DOHH2 (cell line): ENCODE data around the gene CNTN2.

Source experiments
- H3F3A ChIP-seq: fragments of 200-600 bp; sonication (generic), shearing (Covaris generic); 2 replicates; pipeline ENCODE4 v1.6.0; 2016; ENCODE audit warnings: antibody characterized with exemption, mild to moderate bottlenecking; ENCODE audit not compliant: control insufficient read depth, insufficient read depth
- H3K27ac ChIP-seq: fragments of 200-600 bp; sonication (generic); 2 replicates; pipeline ENCODE4 v1.5.1; 2014; ENCODE audit warnings: low read depth, mild to moderate bottlenecking, low read length, moderate library complexity
- H3K27me3 ChIP-seq: fragments of 200-600 bp; sonication (generic); 2 replicates; pipeline ENCODE4 v1.6.1; 2014; ENCODE audit warnings: mild to moderate bottlenecking, low read length, mixed read lengths; ENCODE audit not compliant: control insufficient read depth
- H3K36me3 ChIP-seq: fragments of 200-600 bp; sonication (generic); 2 replicates; pipeline ENCODE4 v1.6.1; 2014; ENCODE audit warnings: mild to moderate bottlenecking, low read length, moderate library complexity, mixed read lengths; ENCODE audit not compliant: control insufficient read depth
- H3K4me1 ChIP-seq: fragments of 200-600 bp; sonication (generic); 2 replicates; pipeline ENCODE4 v1.6.1; 2014; ENCODE audit warnings: mild to moderate bottlenecking, low read length, mixed read lengths; ENCODE audit not compliant: control insufficient read depth
- H3K4me2 ChIP-seq: fragments of 200-600 bp; sonication (generic); 2 replicates; pipeline ENCODE4 v1.6.0; 2014; ENCODE audit warnings: mild to moderate bottlenecking, low read length, moderate library complexity
- H3K4me3 ChIP-seq: fragments of 200-600 bp; sonication (generic); 2 replicates; pipeline ENCODE4 v1.5.1; 2014; ENCODE audit warnings: mild to moderate bottlenecking, low read length, mixed read lengths
- H3K79me2 ChIP-seq: fragments of 200-600 bp; sonication (generic); 2 replicates; pipeline ENCODE4 v1.6.1; 2014; ENCODE audit warnings: mild to moderate bottlenecking, low read length, mixed read lengths; ENCODE audit not compliant: control insufficient read depth
- H3K9me2 ChIP-seq: fragments of 200-600 bp; sonication (generic); replicated peaks from 2 replicates; pipeline ENCODE4 v1.6.1; 2014; ENCODE audit warnings: mild to moderate bottlenecking, low read length, mixed read lengths; ENCODE audit not compliant: control insufficient read depth
- H3K9me3 ChIP-seq: fragments of 200-600 bp; sonication (generic); 2 replicates; pipeline ENCODE4 v1.6.1; 2014; ENCODE audit warnings: antibody characterized with exemption, low read length, mixed read lengths; ENCODE audit not compliant: control insufficient read depth, insufficient read depth
- H4K20me1 ChIP-seq: fragments of 200-600 bp; sonication (generic); 2 replicates; pipeline ENCODE4 v1.6.0; 2014; ENCODE audit warnings: low read depth, mild to moderate bottlenecking, antibody characterized with exemption, low read length, moderate library complexity; ENCODE audit not compliant: control insufficient read depth, insufficient read depth
- EZH2phosphoT487 ChIP-seq: fragments of 200-600 bp; sonication (generic); IDR thresholded peaks from 2 replicates; pipeline ENCODE4 v1.6.1; 2017; ENCODE audit warnings: borderline replicate concordance, mild to moderate bottlenecking, antibody characterized with exemption, low read length, moderate library complexity, mixed read lengths
- TF ChIP-seq, protein P1 (sequence below): fragments of 200-600 bp; sonication (generic); IDR thresholded peaks from one replicate; pipeline ENCODE4 v1.5.1; 2014; ENCODE audit warnings: antibody characterized with exemption, mild to moderate bottlenecking, low read depth, low read length; ENCODE audit not compliant: poor library complexity, severe bottlenecking

The CNTN2 gene

DNA sequence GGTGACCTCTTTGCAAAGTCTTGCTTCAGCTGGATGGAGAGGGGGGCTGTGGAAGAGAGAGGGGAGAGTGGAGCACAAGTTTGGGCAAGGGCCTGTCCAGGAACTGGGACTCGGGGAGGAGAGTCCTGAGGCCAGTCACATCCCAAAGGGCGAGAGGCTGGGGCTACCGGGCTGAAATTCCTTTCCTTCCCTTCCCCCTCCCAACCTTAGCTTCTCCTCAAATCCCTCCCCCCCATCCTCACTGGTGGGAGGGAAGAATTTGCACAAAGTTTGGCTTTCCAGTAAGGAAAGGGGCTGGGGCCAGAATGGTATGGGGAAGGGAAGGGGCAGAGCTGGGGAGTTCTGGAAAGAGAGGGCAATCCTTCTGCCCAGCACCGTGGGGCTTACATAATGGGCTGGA lies 854 bp downstream of the CNTN2 start:
- Histone ChIP-seq H3K27ac (no peak overlapping the region), H3K79me2 (no peaks in the 10 kb centered on the region), H3K27me3 (peaks cover 34% of the 10 kb centered on the region), H3K4me2 (no peak overlapping the region), H3F3A (no peaks in the 10 kb centered on the region), H3K4me1 (no peaks in the 10 kb centered on the region), H3K9me3 (no peaks in the 10 kb centered on the region), H3K36me3 (no peaks in the 10 kb centered on the region), H4K20me1 (no peaks in the 10 kb centered on the region), H3K9me2 (no peaks in the 10 kb centered on the region), H3K4me3 (no peak overlapping the region)
- TF ChIP-seq, protein P1, sequence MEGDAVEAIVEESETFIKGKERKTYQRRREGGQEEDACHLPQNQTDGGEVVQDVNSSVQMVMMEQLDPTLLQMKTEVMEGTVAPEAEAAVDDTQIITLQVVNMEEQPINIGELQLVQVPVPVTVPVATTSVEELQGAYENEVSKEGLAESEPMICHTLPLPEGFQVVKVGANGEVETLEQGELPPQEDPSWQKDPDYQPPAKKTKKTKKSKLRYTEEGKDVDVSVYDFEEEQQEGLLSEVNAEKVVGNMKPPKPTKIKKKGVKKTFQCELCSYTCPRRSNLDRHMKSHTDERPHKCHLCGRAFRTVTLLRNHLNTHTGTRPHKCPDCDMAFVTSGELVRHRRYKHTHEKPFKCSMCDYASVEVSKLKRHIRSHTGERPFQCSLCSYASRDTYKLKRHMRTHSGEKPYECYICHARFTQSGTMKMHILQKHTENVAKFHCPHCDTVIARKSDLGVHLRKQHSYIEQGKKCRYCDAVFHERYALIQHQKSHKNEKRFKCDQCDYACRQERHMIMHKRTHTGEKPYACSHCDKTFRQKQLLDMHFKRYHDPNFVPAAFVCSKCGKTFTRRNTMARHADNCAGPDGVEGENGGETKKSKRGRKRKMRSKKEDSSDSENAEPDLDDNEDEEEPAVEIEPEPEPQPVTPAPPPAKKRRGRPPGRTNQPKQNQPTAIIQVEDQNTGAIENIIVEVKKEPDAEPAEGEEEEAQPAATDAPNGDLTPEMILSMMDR = no peak
- no peak for TF ChIP-seq EZH2phosphoT487

DNA sequence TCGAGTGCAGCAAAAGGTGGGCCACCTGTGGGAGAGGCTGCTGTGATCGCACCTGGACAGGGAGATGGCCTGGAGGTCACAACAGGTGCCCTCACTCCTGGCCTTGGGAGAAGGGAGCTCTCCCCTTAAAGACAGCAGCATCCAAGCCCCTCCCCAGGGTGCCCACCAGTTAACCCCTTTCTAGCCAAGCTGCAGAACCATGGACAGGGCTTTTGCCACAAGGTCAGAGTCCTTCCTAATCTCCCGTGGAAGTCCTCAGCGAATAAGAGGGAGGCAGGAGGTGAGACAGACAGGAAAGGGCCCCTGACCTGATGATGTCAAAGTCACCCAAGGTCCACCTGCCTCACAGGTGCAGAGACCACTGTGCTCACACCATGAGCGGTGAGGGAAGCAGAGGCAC lies 1.7 kb downstream of the CNTN2 start:
- no peak overlapping the region for H3K4me2 ChIP-seq
- H3K27me3 ChIP-seq = peaks cover 35% of the 10 kb centered on the region
- no peaks in the 10 kb centered on the region for H4K20me1 ChIP-seq
- TF ChIP-seq, protein P1 = no peak
- TF ChIP-seq EZH2phosphoT487 = no peak
- no peaks in the 10 kb centered on the region for H3K36me3 ChIP-seq
- H3F3A ChIP-seq = no peaks in the 10 kb centered on the region
- H3K9me3 ChIP-seq = no peaks in the 10 kb centered on the region
- no peak overlapping the region for H3K4me3 ChIP-seq
- H3K4me1 ChIP-seq = no peaks in the 10 kb centered on the region
- H3K79me2 ChIP-seq = no peaks in the 10 kb centered on the region
- no peak overlapping the region for H3K27ac ChIP-seq
- H3K9me2 ChIP-seq = no peaks in the 10 kb centered on the region

DNA sequence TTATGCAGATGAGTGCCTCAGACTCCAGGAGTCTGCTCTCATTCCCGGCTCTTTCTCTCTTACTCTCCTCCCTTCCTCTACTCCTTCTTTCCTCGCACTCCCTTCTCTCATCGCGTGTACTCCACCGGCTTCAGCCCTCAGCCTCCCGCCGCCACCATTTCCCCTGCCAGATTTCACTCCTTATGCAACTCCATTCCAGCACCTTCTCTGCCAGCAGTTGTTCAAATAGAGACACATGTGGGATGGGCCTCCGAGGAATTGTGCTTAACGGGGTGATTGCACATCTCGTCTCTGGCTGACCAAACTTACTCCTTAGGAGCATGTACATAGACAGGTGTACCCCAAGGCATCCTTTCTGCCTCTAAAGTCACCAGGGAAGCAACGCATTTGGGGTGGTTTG lies 2.1 kb downstream of the CNTN2 start:
- no peaks in the 10 kb centered on the region for H3K9me3 ChIP-seq
- no peaks in the 10 kb centered on the region for H3K36me3 ChIP-seq
- no peaks in the 10 kb centered on the region for H3K9me2 ChIP-seq
- H3K27me3 ChIP-seq = peaks cover 38% of the 10 kb centered on the region
- H3K79me2 ChIP-seq = no peaks in the 10 kb centered on the region
- H3K4me2 ChIP-seq = no peak overlapping the region
- no peak overlapping the region for H3K4me3 ChIP-seq
- no peak overlapping the region for H3K27ac ChIP-seq
- no peaks in the 10 kb centered on the region for H4K20me1 ChIP-seq
- no peaks in the 10 kb centered on the region for H3F3A ChIP-seq
- no peaks in the 10 kb centered on the region for H3K4me1 ChIP-seq
- TF ChIP-seq EZH2phosphoT487 = no peak
- TF ChIP-seq, protein P1 = no peak

DNA sequence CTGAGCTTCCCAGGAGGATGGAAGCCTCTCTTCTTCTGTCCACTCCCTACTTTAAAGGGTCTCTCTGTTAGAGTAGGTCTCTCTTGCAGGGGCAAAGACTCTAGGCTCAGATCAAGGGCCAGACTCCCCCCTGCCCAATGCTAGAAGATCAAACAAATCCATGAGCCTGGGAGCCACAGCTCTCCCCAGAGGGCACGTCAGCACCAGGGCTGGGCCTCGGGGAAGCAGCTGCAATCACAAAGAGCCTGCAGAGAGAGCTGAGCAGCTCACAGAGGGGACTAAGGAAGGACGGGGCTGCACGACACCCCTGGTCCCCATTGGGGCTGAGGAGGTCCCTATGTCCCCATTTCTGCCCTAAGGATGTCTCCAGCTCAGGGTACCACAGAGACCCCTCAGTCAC lies 3.9 kb downstream of the CNTN2 start:
- Histone ChIP-seq H3K4me2 (no peak overlapping the region), H4K20me1 (no peaks in the 10 kb centered on the region), H3K27me3 (peaks cover 27% of the 10 kb centered on the region), H3F3A (no peaks in the 10 kb centered on the region), H3K27ac (no peak overlapping the region), H3K4me3 (no peak overlapping the region), H3K4me1 (no peaks in the 10 kb centered on the region), H3K9me2 (no peaks in the 10 kb centered on the region), H3K79me2 (no peaks in the 10 kb centered on the region), H3K9me3 (no peaks in the 10 kb centered on the region), H3K36me3 (no peaks in the 10 kb centered on the region)
- TF ChIP-seq, protein P1 = no peak
